Endothelial cell of umbilical vein (primary cell): ENCODE measurements around the gene PTBP3.

ENCODE experiments used
- EZH2 ChIP-seq: IDR thresholded peaks from 2 replicates; pipeline ENCODE4 v1.6.1; 2012; ENCODE audit warnings: borderline replicate concordance, low read depth, mild to moderate bottlenecking, moderate library complexity, low read length, inconsistent platforms; ENCODE audit not compliant: severe bottlenecking
- FOS ChIP-seq: IDR thresholded peaks from 2 replicates; pipeline ENCODE4 v1.6.1; 2011; ENCODE audit warnings: mild to moderate bottlenecking, low read length, moderate library complexity, borderline replicate concordance; ENCODE audit not compliant: insufficient read depth
- JUN ChIP-seq: IDR thresholded peaks from 2 replicates; pipeline ENCODE4 v1.6.1; 2011; ENCODE audit warnings: borderline replicate concordance, low read depth; ENCODE audit not compliant: insufficient read length, insufficient read depth
- MYC ChIP-seq: IDR thresholded peaks from one replicate; pipeline ENCODE4 v1.6.1; 2011; ENCODE audit warnings: mild to moderate bottlenecking, low read depth, low read length
- POLR2A ChIP-seq: IDR thresholded peaks from 2 replicates; pipeline ENCODE4 v1.6.1; 2012; ENCODE audit warnings: low read depth, mild to moderate bottlenecking, control low read depth, low read length
- POLR2AphosphoS5 ChIP-seq: IDR thresholded peaks from 2 replicates; pipeline ENCODE4 v1.6.1; 2012; ENCODE audit warnings: low read depth, mild to moderate bottlenecking, control low read depth, low read length, moderate library complexity; ENCODE audit not compliant: insufficient read depth
- TF ChIP-seq, protein P1 (sequence below), 2 donors: IDR thresholded peaks; 1 replicate in 1 of 2; 2 replicates in 1 of 2; pipeline ENCODE4 v1.5.1; 2011; ENCODE audit warnings: low read length in 2 of 2, mild to moderate bottlenecking in 2 of 2, moderate library complexity in 2 of 2, control low read depth in 1 of 2, inconsistent platforms in 1 of 2, low read depth in 1 of 2; ENCODE audit not compliant: insufficient read depth in 1 of 2; ENCODE audit errors: extremely low read depth in 1 of 2
- TF ChIP-seq, protein P2 (sequence below): IDR thresholded peaks from 2 replicates; pipeline ENCODE4 v1.6.1; 2011; ENCODE audit not compliant: insufficient read depth, insufficient read length

- TF ChIP-seq, protein P1, sequence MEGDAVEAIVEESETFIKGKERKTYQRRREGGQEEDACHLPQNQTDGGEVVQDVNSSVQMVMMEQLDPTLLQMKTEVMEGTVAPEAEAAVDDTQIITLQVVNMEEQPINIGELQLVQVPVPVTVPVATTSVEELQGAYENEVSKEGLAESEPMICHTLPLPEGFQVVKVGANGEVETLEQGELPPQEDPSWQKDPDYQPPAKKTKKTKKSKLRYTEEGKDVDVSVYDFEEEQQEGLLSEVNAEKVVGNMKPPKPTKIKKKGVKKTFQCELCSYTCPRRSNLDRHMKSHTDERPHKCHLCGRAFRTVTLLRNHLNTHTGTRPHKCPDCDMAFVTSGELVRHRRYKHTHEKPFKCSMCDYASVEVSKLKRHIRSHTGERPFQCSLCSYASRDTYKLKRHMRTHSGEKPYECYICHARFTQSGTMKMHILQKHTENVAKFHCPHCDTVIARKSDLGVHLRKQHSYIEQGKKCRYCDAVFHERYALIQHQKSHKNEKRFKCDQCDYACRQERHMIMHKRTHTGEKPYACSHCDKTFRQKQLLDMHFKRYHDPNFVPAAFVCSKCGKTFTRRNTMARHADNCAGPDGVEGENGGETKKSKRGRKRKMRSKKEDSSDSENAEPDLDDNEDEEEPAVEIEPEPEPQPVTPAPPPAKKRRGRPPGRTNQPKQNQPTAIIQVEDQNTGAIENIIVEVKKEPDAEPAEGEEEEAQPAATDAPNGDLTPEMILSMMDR (IDR thresholded peaks at IDR 0.05; ENCODE audit: extremely low read depth in 1 of 2, insufficient read depth in 1 of 2, low read depth in 1 of 2, low read length in 2 of 2) = no peak
- TF ChIP-seq POLR2A = no peak
- TF ChIP-seq POLR2AphosphoS5 = no peak
- TF ChIP-seq, protein P2, sequence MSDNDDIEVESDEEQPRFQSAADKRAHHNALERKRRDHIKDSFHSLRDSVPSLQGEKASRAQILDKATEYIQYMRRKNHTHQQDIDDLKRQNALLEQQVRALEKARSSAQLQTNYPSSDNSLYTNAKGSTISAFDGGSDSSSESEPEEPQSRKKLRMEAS = no peak
- no peak for TF ChIP-seq EZH2
- TF ChIP-seq JUN = no peak
- no peak for TF ChIP-seq MYC
- no peak for TF ChIP-seq FOS
Measured at GRCh38 chr9:112273876-112274275, 59.5 kb downstream of the PTBP3 start.
